ENCODE measurements around the gene WARS2. TPM values are rescaled to one million over a fixed set of nuclear protein-coding genes. Genes with fewer than 3 reads are reported as not detected.

WARS2 gene
- total RNA-seq, 1 experiment from 2014 or later, result 8.1 TPM

DNA sequence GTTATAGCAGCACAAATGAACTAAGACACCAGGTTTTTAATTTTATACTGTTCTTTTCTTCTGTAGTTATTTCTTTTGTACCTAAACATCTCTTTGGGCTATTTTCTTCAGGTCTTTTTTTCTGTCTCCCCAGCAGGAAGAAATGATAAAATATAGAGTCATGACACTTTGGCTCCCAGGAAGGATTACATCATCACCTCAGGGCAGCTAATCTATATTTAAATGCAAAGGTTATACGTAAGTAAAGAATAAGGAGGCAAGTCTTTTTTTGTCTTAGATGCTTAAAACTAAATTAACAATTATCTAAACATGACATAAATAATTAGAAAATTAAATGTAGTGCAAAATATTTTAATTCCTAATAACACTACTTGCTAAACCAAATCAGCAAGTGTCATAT lies 57.0 kb downstream of the WARS2 start:
- no peak for DNase-seq (ENCODE audit: low spot score)

DNA sequence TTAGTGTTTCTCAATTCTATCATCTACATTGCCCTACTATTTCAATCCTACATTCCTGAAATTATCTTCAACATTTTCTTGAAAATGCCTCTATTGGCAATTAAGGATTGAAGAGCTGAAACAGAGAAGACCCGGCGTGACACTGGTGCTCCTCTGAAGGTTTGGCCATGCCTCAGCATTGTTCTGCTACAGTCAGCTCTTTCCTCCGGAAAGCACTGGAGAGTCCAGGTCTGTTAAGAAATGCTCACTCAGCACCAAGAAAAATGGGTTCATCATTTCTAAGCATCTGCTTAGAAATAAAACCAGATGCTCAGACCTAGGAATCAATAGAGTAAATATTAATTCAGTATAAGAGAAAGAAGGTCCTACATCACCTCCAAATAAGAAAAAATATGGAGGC lies 58.8 kb downstream of the WARS2 start:
- no peak for DNase-seq (ENCODE audit: low spot score)

DNA sequence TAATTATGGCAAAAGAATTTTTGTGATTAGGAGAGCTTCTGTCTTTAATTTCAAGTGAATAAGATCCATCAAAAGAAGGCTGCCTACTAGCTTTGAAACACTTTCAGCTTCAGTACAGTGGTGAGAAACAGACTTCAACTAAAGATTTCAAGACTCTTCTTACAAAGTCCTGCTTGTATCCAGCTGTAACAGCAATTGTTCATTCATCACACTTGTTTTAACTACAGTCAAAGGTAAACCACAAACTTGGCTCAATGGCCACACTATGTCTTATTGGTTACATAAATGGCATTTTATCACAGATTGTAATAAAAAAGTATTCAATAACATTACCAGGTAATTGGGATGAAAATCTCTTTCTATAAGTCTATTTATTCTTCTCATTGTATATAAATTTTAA lies 59.2 kb downstream of the WARS2 start:
- peak; percentile 14 for DNase-seq (ENCODE audit: low spot score)

DNA sequence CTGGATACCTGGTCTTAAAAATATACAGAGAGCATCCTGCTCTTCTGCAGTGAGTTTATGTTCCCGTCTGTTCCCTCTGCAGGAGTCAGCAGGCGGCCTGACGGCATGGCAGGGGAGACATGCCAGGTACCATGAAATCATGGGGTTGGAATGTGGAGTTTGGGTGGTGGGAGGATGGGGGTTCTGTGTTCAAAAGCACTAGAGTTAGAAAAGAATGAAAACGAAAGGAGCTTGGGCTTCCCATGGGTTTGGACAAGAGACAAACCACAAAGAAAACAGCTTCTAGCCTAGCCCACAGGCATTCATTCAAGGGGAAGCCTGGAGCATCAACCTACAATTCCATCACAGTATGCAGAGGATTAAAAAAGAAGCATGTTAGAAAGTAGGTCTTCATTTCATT lies 59.9 kb downstream of the WARS2 start:
- DNase-seq (ENCODE audit: low spot score), result peak; percentile 80

DNA sequence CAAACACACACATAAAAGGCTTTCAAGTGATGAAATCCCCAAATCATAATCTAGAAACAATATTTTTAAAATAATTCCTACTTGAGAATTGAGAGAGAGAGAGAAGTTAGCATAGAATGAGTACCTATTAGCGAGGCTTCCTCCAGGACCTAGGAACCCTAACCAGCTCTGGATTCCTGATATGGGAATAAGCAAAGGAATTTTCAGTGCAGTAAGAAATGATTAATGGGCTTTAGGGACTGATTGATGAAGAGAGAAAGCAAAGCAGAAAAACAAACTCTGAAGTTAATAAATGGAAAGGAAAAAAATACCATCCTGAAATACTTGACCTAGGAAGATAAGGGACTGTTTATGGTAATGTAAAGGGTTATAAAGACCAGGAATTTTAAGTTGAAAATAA lies 60.6 kb downstream of the WARS2 start:
- DNase-seq (ENCODE audit: low spot score), result no peak

DNA sequence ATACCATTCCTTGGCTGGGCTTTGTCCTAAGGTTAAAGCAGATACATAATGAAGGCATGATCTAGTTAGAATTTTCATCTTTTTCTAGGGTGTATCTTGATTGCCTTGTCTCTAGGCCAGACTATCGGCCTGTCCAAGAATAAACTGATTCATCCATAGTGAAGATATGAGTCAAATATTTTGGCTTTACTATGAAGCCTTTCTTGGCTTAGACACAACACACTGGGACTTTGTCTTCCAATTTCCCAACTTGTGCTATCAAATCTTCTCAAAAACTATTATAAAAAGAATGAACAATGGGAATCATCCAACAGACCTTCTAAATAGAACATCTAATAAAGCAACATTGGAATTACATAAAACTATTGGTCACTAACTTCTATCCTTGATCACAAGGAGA lies 64.8 kb downstream of the WARS2 start:
- DNase-seq (ENCODE audit: low spot score), result no peak

DNA sequence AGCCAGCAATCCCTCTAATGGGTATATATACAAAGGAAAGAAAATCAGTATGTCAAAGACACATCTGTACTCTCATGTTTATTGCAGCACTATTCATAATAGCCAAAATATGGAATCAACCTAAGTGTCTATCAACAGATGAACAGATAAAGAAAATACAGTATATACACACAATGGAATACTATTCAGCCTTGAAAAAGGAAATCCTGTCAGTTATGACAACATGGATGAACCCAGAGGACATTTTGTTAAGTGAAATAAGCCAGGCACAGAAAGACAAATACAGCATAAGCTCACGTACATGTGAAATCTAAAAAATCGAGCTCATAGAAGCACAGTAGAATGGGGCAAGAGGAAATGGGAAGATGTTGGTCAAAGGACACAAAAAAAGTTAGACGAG lies 69.1 kb downstream of the WARS2 start:
- DNase-seq (ENCODE audit: low spot score), result no peak

DNA sequence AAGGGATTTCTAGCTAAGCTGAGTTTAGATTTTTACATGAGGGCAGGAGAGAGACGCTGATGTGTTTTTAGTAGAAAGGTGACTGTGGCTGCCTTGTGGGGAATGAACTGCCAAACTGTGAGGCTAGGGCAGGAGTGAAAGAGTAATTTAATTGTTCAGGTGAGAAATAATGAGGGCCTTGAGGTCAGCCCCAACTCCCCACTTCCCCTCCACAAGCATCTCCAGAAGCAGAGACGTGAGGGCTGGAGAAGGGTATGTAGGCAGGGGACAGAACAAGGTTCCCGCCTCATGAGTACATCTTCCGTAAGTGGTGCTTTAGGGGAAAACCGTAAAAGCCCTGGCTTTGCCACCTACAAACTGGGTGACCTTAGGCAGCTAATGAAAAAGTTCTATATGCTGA lies 70.8 kb downstream of the WARS2 start:
- no peak for DNase-seq (ENCODE audit: low spot score)

DNA sequence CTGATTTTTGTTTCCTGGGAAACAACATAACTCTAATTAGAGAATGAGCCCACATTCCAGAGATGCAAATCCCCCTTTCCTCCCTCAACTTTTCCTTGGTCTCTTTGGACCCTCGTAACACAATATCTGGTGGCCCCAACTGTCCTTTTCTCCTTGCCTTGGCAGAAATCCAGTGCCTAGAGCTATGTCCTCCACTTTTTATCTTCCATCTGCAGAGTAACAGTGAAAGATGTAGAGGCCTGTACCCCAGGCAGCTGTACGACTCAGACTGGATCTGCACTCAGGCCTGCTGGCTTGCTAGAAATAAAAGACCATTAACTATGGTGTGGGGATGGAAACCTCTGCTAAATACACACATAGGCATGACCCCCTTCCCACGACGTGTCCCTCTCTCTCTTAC lies 72.0 kb downstream of the WARS2 start:
- DNase-seq (ENCODE audit: low spot score), result no peak

DNA sequence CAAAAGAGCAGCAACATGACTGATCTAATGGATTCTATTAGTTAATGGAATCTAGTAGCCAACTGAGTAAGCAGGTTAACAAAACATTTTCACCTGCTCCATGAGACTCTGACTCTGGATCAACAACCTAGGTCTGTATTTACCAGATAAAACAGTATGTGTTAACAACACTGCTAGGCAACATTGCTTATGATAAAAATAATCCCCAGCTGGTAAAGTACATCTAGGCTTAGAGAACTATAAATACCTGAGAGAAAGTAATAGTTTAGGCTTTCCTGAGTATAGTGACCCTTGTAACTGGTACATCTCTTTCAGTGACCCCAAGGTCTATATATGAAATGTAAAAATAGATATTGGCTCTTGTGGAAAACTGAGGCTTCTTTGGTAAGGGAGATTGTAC lies 78.8 kb downstream of the WARS2 start:
- no peak for DNase-seq (ENCODE audit: low spot score)

DNA sequence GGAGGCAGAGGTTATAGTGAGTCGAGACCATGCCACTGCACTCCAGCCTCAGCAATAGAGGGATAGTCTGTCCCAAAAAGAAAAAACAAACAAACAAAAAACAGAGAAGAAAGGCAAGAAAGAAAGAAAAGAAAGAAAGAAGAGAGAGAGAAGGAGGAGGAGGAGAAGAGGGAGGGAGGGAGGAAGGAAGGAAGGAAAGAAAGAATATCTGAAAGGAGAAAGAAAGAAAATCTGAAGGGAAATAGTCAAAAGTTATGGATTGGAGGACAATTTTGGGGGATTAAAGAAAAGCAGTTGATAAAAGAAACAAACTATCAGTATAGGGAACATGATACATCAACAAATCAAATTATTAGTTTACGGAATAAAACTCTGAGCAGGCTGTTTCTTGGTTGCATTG lies 84.9 kb downstream of the WARS2 start:
- DNase-seq (ENCODE audit: low spot score), result no peak

DNA sequence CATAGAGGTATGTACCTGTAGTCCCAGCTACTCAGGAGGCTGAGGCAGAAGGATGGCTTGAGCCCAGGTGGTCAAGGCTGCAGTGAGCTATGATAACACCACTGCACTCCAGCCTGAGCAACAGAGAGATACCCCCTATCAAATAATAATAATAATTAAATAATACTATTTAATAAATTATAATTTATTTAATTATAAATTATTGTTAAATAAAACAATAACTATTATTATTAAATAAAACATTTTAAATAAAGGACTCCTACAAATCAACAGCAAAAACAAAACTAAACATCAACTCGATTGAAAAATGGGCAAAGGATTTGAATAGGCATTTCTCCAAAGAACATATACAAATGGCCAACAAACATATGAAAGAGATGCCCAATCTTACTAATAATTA lies 86.5 kb downstream of the WARS2 start:
- no peak for DNase-seq (ENCODE audit: low spot score)

DNA sequence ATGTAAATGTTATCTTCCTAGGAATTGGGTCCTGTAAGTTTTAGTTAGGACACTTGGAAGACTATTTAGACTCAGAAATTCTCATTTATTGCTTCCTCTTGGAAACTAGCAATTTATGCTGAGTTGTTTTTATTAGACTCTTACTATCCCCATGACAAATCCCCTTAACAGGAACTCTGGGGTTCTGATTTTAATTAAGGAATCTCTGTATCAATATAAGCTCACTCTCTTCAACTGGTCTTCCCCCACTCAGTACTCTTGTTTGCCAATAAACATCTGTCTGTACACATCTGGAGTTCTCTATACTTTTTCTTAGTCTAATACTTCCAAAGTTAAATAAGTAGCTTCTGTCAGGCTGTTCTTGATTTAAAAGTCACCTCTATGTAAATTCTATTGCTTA lies 88.2 kb downstream of the WARS2 start:
- no peak for DNase-seq (ENCODE audit: low spot score)

DNA sequence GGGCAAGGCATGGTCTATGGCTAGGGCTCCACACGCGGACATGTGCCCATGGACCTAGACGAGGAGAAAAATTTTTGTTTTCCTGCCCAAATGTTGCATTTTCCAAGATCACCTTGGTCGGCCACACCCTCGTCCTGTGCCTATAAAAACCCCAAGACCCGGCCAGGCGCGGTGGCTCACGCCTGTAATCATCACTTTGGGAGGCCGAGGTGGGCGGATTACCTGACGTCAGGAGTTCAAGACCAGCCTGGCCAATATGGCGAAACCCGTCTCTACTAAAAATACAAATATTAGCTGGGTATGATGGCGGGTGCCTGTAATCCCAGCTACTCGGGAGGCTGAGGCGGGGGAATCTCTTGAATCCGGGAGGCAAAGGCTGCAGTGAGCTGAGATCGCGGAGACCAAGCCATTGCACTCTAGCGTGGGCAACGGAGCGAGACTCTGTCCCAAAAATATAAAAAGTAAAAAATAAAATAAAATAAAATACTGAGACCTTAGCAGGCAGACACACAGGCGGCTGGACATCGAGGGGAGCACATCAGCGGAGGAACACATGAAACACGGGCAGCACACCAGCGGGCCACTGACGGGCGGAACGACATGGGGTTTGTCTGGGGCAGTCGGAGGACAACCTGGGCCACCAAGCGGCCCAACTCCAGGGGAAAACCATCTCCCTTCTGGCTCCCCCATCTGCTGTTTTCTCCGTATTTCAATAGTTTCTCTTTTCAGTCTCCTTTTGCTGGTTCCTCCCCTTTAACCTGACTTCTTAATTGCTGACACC lies 91.6 kb downstream of the WARS2 start:
- no peak for DNase-seq (ENCODE audit: low spot score)

DNA sequence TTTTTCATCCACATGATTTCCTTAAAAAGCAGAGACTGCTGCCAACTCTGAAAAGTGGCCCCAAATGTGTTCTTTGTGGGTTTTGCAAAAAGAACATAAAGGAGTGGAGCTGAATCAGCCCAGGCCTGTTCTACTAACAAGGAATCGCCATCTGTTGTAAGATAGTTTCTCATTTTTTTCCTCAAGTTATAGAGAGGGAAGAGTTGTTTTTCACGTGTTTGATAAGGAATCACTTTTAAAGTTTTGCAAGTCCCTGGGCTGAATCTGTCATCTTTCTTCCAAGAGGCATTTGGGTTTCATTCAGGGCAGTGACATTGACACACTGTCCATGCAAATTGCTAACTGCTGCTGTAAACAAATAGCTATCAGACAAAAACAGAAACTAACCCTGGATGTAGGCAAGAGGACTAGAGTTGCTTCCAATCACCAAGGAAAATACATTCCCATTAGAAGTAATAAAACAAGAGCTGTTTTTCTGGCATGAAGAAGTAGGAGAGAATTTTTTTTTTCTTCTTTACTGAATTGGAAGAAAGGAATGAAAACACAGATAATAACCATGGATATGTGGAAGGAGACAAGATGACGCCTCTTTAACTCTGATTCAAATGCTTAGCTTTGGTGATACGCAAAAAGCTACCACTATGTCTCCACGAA lies 93.5 kb downstream of the WARS2 start:
- DNase-seq (ENCODE audit: low spot score), result no peak

DNA sequence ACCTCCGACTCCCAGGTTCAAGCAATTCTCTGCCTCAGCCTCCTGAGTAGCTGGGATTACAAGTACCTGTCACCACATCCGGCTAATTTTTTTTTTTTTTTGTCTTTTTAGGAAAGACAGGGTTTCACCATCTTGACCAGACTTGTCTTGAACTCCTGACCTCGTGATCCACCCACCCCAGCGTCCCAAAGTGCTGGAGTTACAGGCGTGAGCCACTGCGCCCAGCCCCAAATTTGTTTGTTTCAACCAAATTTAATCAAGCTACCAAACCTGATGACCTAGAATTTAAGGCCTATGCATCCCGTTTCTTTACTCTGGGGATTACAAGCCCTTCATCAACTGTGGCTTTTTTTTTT lies 94.0 kb downstream of the WARS2 start:
- no peak for DNase-seq (ENCODE audit: low spot score)

DNA sequence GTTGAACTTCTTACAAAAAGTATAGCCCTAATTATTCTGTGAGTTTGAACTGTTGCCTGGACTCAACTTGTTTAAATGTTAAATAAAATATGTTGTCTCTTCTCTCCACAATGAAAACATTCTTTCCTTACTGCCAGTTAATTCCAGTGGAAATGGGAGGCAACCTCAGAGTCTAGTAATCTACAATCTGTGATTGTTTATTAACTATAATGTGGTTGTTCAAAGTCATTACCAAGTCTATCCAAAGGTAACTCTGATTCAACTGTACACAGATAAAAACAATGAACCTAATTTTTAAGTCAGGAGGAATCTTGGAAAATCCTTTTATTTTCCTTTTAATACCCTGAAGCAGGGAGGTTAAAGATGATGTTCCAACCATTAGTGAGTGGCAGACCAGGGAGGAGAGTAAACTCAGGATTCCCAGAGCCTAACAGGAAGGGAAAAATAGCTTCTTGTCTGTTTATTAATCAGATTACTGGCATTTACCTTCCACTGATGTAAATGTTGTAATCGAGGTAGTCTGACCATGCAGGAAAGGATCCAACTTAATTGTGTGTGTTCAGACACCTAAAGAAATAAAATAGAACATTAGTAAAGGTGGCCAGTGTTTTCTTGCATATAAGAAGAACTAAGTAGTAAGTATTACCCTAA lies 95.2 kb downstream of the WARS2 start:
- no peak for DNase-seq (ENCODE audit: low spot score)

DNA sequence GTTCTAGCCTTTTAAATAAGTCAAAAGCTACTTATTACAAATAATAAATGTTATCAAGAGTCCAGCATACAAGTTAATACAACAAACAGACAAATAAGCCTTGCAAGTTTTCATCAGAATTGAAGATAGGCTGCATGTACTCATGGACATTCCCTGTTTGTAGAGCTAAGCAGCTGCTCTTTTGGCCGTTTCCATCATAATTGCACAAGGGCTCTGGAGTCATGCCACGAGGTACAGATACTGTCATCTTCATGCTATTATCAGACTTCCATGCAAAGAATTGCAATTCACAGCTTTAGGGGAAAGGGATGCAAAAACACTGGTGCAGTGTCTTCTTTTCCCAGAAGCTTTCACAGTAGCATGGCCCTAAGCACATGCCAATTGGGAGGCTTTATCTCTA lies 99.5 kb downstream of the WARS2 start:
- no peak for DNase-seq (ENCODE audit: low spot score)

DNA sequence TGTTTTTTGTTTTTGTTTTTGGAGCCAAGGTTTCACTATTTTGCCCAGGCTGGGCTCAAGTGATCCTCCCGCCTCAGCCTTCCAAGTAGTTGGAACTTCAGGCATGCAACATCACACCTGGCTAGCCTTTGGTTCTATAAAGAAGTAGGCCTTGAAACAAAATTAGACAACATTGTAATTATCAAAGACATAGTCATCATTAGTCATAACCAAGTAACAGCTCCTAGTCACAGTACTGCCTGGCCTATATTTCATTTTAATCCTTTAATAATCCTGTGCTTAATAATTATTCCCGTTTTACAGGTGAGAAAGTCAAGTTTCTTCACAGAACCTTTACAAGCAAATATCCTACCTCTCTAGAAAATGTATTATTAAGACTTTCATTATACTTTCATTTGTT lies 100.0 kb downstream of the WARS2 start:
- DNase-seq (ENCODE audit: low spot score), result no peak

DNA sequence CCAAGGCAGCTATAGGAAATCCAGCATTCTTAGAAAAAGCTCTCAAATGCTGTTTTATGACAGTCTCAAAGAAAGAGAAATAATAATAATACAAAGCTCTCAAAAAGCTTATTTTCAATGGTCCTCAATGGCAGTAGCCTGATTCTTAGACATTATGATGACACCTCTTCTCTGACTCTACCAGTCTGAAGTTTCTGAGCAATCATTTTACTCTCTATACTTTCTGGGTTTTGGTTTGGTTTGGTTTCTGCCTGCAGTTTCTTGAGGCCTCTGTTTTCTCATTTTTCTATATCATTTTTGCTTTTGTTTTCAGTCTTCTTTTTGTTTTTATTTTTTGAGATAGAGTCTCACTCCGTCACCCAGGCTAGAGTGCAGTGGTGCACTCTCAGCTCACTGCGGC lies 102.1 kb downstream of the WARS2 start:
- DNase-seq (ENCODE audit: low spot score), result no peak

DNA sequence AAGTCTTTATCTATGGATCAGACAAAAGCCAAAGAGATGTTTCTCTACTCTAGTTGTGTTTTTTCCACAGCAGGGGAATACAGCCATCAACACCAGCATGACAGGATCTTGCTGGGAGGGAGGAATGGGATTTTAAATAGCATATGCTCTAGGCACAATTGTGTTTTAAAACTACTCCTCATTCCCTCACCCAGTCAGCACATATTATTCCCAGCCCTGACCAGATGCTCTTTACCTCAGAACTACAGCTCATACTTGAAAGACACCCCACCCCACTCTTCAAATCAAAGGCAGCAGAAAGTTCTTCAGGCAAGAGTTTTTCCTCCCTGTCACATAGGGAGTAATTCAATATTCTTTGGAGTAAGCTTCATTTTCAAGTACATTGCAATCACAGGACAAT lies 106.1 kb downstream of the WARS2 start:
- DNase-seq (ENCODE audit: low spot score), result no peak

DNA sequence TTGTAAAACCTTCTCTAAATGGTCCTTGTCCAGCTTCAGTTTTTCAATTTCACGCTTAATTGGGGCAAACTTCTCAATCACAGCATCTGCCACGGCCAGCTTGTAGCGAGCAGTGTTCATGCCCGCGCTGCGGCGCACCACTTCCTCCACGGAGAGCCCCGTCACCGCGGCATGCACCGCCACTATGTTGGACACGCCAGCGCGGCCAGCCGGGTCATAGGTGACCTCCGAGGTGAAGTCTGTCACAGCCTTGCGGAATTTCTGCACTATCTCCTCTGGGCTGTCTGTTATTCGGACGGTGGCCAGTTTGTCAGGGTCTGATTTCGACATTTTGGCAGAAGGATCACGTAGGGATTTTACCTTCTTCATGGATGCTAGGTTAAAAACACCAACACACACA lies 107.5 kb downstream of the WARS2 start:
- DNase-seq (ENCODE audit: low spot score), result no peak

DNA sequence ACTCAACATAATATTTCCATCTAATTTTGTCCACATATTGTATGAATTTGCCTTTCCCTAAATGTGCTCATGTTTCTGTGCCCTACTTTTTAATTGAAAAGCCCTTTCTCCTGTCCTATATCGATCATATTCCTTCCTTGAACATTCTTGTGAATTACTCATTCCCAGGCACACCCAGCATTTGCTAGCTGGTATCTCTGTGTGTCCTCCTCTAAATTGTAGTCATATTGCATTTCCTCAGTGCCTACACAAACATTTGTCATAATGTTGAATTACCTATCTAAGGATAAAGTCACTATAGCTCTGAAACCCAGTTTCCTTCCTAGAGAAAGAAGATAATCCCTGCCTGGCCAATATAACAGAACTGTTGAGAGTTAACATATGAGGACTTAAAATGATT lies 112.7 kb downstream of the WARS2 start:
- no peak for DNase-seq (ENCODE audit: low spot score)
